B cell (primary cell): ENCODE results near the gene APIP.

Experiments used
- EZH2 ChIP-seq: IDR thresholded peaks from 2 replicates; pipeline ENCODE4 v1.6.1; 2012; ENCODE audit warnings: borderline replicate concordance, low read depth, mild to moderate bottlenecking, moderate library complexity, low read length; ENCODE audit not compliant: insufficient read depth, poor library complexity, severe bottlenecking
- TF ChIP-seq, protein P1 (sequence below): fragments of 200-600 bp; IDR thresholded peaks from one replicate; pipeline ENCODE4 v1.8.0; 2022; ENCODE audit warnings: antibody characterized with exemption, mild to moderate bottlenecking

DNA sequence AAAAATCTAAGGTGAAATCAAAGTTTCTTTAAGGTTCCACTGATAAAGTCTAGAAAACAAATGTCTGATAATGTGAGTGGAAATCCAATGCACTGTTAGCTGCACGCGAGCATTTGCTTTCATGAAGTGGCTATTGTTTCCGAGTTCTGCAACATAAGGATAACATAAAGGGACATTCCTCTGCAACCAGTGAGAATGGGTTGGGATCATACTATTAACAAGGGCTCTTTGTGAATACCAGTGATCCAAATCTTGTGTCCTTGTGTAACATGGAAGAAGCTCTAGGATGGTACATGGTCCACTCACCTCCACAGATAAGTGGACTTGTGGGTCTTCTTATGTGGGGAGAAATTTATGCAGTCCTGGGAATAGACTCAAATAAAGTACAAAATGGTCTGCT, 24.6 kb downstream of the APIP start:
- TF ChIP-seq, protein P1, sequence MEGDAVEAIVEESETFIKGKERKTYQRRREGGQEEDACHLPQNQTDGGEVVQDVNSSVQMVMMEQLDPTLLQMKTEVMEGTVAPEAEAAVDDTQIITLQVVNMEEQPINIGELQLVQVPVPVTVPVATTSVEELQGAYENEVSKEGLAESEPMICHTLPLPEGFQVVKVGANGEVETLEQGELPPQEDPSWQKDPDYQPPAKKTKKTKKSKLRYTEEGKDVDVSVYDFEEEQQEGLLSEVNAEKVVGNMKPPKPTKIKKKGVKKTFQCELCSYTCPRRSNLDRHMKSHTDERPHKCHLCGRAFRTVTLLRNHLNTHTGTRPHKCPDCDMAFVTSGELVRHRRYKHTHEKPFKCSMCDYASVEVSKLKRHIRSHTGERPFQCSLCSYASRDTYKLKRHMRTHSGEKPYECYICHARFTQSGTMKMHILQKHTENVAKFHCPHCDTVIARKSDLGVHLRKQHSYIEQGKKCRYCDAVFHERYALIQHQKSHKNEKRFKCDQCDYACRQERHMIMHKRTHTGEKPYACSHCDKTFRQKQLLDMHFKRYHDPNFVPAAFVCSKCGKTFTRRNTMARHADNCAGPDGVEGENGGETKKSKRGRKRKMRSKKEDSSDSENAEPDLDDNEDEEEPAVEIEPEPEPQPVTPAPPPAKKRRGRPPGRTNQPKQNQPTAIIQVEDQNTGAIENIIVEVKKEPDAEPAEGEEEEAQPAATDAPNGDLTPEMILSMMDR, result no peak
- no peak for TF ChIP-seq EZH2
